Spleen (tissue), 11 donors: ENCODE data around the gene GAL3ST2. TPM values are rescaled to one million over a fixed set of nuclear protein-coding genes. Genes with fewer than 3 reads are reported as not detected.

Source experiments
- DNase-seq: peaks from one replicate; pipeline ENCODE4 v3.0.0-alpha.2; 2020
- H3K27ac ChIP-seq, 8 donors: fragments of 200-600 bp; sonication (generic) in 7 of 8; 1 replicate in 4 of 8; 2 replicates in 4 of 8; pipeline versions ENCODE4 v1.5.0 to v1.8.0; 2016 to 2021; ENCODE audit warnings: inconsistent platforms in 4 of 8, mild to moderate bottlenecking in 4 of 8, moderate library complexity in 1 of 8
- H3K27me3 ChIP-seq, 7 donors: fragments of 200-600 bp; sonication (generic) in 6 of 7; replicated peaks in 1 of 7; 1 replicate in 4 of 7; 2 replicates in 3 of 7; pipeline versions ENCODE4 v1.5.0 to v1.8.0; 2016 to 2021; ENCODE audit warnings: inconsistent platforms in 3 of 7, mild to moderate bottlenecking in 1 of 7
- H3K36me3 ChIP-seq, 6 donors: fragments of 200-600 bp; sonication (generic) in 5 of 6; 1 replicate in 4 of 6; 2 replicates in 2 of 6; pipeline versions ENCODE4 v1.5.0 to v1.8.0; 2016 to 2021; ENCODE audit warnings: inconsistent platforms in 2 of 6
- H3K4me1 ChIP-seq, 6 donors: fragments of 200-600 bp; sonication (generic) in 5 of 6; 1 replicate in 3 of 6; 2 replicates in 3 of 6; pipeline versions ENCODE4 v1.5.0 to v1.8.0; 2016 to 2021; ENCODE audit warnings: inconsistent platforms in 3 of 6
- H3K4me3 ChIP-seq, 8 donors: fragments of 200-600 bp; sonication (generic) in 7 of 8; 1 replicate in 4 of 8; 2 replicates in 4 of 8; pipeline versions ENCODE4 v1.5.0 to v1.8.0; 2016 to 2021; ENCODE audit warnings: inconsistent platforms in 4 of 8, mild to moderate bottlenecking in 4 of 8, moderate library complexity in 2 of 8
- H3K9me3 ChIP-seq, 8 donors: fragments of 200-600 bp; sonication (generic) in 7 of 8; 1 replicate in 4 of 8; 2 replicates in 4 of 8; pipeline versions ENCODE4 v1.5.0 to v1.8.0; 2016 to 2021; ENCODE audit warnings: inconsistent platforms in 4 of 8
- POLR2A ChIP-seq, 3 donors: fragments of 450-650 bp; IDR thresholded peaks; one replicate each; pipeline ENCODE4 v1.5.1; 2017; ENCODE audit warnings: antibody characterized with exemption in 3 of 3, mild to moderate bottlenecking in 1 of 3
- POLR2AphosphoS5 ChIP-seq, 3 donors: sonication (generic); formaldehyde crosslinking; IDR thresholded peaks; one replicate each; pipeline ENCODE4 v1.5.1; 2017; ENCODE audit warnings: antibody characterized with exemption in 3 of 3
- WGBS, 5 donors: extraction: QIAGEN DNeasy Blood & Tissue Kit in 3 of 5; methylation state at CpG; one replicate each; pipeline versions ENCODE4 v1.1.5 to v1.1.7; 2013 to 2018; 5-methylcytosine and 5-hydroxymethylcytosine counted together
- intact Hi-C: fragments of 100-400 bp; cut with DNase I; formaldehyde crosslinking; loops from one replicate; pipeline ENCODE4 v1.15.0; 2023; ENCODE audit warnings: low total_unique reads
- polyA plus RNA-seq, 3 donors: library from polyadenylated mRNA; stranded (reverse); fragments of 200-250 nt; gene quantifications; one replicate each; pipeline ENCODE4 v1.2.1, GENCODE V29; 2013
- total RNA-seq, 7 donors: library from RNA; depleted of rRNA in 3 of 7; stranded (reverse); fragments of >200 nt in 3 of 7; fragmentation: NEBNext Ultra II Directional in 4 of 7; extraction: Animal tissue kit (Norgen Biotek cat#: 25700) in 4 of 7; gene quantifications; one replicate each; pipeline versions ENCODE4 v1.1.0 to v1.2.1, GENCODE V29; 2016 to 2021
- TF ChIP-seq, protein P1 (sequence below), 11 experiments: fragments of 200-600 bp in 7 of 11; fragments of 450-650 bp in 4 of 11; sonication (generic) in 4 of 11; IDR thresholded peaks in 8 of 11; conservative IDR thresholded peaks in 3 of 11; 1 replicate in 7 of 11; 2 replicates in 4 of 11; pipeline versions ENCODE4 v1.4.0 to v1.8.0; 2016 to 2021; ENCODE audit warnings: antibody characterized with exemption in 11 of 11, inconsistent platforms in 4 of 11, mild to moderate bottlenecking in 1 of 11
- donor health status: healthy with polysubstance abuse.
- donor health status: DM: no; HTN: no; CAD: no; lungs with moderate emphysema.
- donor health status: DM: no; HTN: no; CAD: no.
- donor health status: Bipolar disorder and iron deficiency.
- donor health status: healthy.
- donor health status: DM: no; HTN: no; CAD: no.
- donor health status: DM: yes; HTN: yes; CAD: no.

GAL3ST2 gene
- total and polyA plus RNA-seq, 10 donors = 0.25 to 0.85 TPM; not detected in 8

DNA sequence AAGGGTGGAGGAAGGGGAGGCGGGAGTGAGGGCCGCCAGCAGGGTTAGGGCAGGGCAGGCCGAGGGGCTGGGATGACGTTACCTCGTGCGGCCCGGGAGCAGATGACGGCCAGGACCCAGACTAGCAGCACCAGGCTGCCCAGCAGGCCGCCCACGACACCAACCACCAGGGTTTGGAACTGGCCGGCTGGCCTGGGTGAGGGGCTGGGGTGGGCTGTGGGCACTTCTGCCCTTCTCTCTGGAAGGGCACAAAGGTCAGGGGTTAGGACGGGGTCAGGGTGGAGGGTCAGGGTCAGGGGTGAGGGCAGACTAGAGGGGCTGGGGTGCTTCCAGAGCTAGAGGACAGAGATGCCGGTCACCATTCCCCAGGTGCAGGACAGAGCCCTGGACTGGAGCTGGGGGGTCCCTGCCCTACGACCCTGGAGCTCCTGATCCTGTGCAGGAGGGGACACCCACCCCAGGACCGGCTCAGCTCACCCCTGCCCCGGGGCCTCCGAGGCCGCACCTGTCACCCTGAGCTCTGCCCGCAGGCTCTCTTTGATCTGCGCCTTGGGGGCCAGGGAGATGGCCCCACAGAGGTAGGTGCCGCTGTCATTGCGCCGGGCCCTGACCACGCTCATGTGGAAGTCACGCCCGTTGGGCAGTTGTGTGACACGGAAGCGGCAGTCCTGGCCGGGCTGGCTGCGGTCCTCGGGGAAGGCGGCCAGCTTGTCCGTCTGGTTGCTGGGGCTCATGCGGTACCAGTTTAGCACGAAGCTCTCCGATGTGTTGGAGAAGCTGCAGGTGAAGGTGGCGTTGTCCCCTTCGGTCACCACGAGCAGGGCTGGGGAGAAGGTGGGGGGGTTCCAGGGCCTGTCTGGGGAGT, 75.7 kb downstream of the GAL3ST2 start:
- WGBS, 5 donors = 90 to 95% (median 92%) methylated on average over 31 to 39 of the region's 39 CpGs
- intact Hi-C loops = no loop called here
- Histone ChIP-seq H3K9me3 (no peaks in the 10 kb centered on the region), H3K27me3 (peaks cover 0 to 37% (median 0%) of the 10 kb centered on the region in 7 donors), H3K4me1 (peaks cover 0 to 12% (median 1%) of the 10 kb centered on the region in 6 donors), H3K27ac (no peak overlapping the region), H3K36me3 (peaks cover 0 to 22% (median 0%) of the 10 kb centered on the region in 6 donors), H3K4me3 (no peak overlapping the region)
- peak; percentile 73 for DNase-seq
- TF ChIP-seq POLR2A (IDR thresholded peaks at IDR 0.05) = no peak

DNA sequence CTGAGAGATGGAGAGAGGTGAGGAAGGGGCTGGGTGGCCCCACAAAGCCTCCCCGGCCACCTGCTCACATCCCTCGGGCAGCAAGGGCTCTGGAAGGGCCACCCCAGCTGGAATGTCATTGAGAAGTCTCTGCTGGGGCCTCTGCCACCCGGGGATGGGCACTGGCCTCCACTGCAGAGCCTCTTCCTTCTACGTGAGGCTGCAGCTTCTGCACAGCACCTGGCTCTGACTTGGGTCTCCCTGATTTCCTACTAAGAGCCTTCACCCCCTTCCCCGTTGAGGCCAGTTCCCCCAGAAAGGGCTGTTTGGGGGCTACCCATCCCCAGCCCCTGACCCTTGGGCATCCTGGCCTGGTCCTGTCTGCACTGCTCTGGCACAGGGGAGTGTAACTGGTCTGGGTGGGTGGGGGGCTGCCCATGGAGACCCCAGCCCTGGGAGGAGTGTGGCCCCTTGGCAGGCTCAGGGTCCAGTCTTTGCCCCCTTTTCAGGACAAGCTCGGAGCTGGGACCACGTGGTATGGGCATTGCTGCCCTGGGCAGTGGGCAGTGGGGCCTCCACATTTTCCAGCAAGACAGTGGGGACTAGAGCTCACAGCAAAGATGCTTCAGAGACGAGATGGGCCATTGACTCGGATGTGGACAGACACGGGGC, 76.5 kb downstream of the GAL3ST2 start:
- peaks cover 0 to 12% (median 1%) of the 10 kb centered on the region in 6 donors for H3K4me1 ChIP-seq
- intact Hi-C loops = no loop called here
- DNase-seq = peak; percentile 68

More for the DNA sequence above, 76.5 kb downstream of the GAL3ST2 start:
- Histone ChIP-seq H3K27ac (no peak overlapping the region), H3K9me3 (no peaks in the 10 kb centered on the region), H3K27me3 (peaks cover 0 to 41% (median 0%) of the 10 kb centered on the region in 7 donors), H3K36me3 (peaks cover 0 to 22% (median 0%) of the 10 kb centered on the region in 6 donors), H3K4me3 (no peak overlapping the region)
- TF ChIP-seq POLR2A (IDR thresholded peaks at IDR 0.05) (no peak), POLR2AphosphoS5 (IDR thresholded peaks at IDR 0.05) (no peak)
- TF ChIP-seq, protein P1, sequence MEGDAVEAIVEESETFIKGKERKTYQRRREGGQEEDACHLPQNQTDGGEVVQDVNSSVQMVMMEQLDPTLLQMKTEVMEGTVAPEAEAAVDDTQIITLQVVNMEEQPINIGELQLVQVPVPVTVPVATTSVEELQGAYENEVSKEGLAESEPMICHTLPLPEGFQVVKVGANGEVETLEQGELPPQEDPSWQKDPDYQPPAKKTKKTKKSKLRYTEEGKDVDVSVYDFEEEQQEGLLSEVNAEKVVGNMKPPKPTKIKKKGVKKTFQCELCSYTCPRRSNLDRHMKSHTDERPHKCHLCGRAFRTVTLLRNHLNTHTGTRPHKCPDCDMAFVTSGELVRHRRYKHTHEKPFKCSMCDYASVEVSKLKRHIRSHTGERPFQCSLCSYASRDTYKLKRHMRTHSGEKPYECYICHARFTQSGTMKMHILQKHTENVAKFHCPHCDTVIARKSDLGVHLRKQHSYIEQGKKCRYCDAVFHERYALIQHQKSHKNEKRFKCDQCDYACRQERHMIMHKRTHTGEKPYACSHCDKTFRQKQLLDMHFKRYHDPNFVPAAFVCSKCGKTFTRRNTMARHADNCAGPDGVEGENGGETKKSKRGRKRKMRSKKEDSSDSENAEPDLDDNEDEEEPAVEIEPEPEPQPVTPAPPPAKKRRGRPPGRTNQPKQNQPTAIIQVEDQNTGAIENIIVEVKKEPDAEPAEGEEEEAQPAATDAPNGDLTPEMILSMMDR (IDR thresholded peaks at IDR 0.05 in 8 of 11, conservative IDR thresholded peaks at IDR 0.05 in 3 of 11) = no peak
- WGBS, 5 donors = 79 to 93% (median 86%) methylated on average over 5 to 10 of the region's 10 CpGs

Other genes with a start within 250 kb of the GAL3ST2 start
- gene BOK, start 218.1 kb upstream of the GAL3ST2 start, total RNA-seq = 10 to 100 TPM in 4 of 7 donors, 1 to 10 TPM in 3; 6.5 to 19.4 (median 13.0) TPM
- 1 to 10 TPM; 3.0 to 7.2 (median 4.5) TPM for gene BOK, start 218.1 kb upstream of the GAL3ST2 start, polyA plus RNA-seq
- 10 to 100 TPM; 23.5 to 31.5 (median 28.8) TPM for gene THAP4, start 139.7 kb upstream of the GAL3ST2 start, total RNA-seq
- gene THAP4, start 139.7 kb upstream of the GAL3ST2 start, polyA plus RNA-seq = 10 to 100 TPM; 21.0 to 27.7 (median 23.5) TPM
- 100 to 1,000 TPM in 3 of 7 donors, 10 to 100 TPM in 4; 80.0 to 114 (median 97.2) TPM for gene ATG4B, start 139.1 kb upstream of the GAL3ST2 start, total RNA-seq
- gene ATG4B, start 139.1 kb upstream of the GAL3ST2 start, polyA plus RNA-seq = 10 to 100 TPM; 31.1 to 74.5 (median 44.6) TPM
- 10 to 100 TPM; 14.0 to 27.9 (median 18.1) TPM for gene DTYMK, start 90.0 kb upstream of the GAL3ST2 start, total RNA-seq
- gene DTYMK, start 90.0 kb upstream of the GAL3ST2 start, polyA plus RNA-seq = 10 to 100 TPM; 19.3 to 38.9 (median 31.6) TPM
- gene ING5, start 74.8 kb upstream of the GAL3ST2 start, total RNA-seq = 10 to 100 TPM; 18.2 to 51.1 (median 37.9) TPM
- gene ING5, start 74.8 kb upstream of the GAL3ST2 start, polyA plus RNA-seq = 10 to 100 TPM; 32.6 to 36.4 (median 34.6) TPM
- gene D2HGDH, start 42.2 kb upstream of the GAL3ST2 start, total RNA-seq = 10 to 100 TPM; 18.8 to 51.5 (median 32.3) TPM
- gene D2HGDH, start 42.2 kb upstream of the GAL3ST2 start, polyA plus RNA-seq = 10 to 100 TPM; 20.8 to 69.8 (median 67.0) TPM
- gene NEU4, start 32.4 kb downstream of the GAL3ST2 start, total RNA-seq = 1 to 10 TPM in 2 of 7 donors, under 1 TPM in 2, not detected in 3; 0.32 to 1.9 (median 0.85) TPM
- gene NEU4, start 32.4 kb downstream of the GAL3ST2 start, polyA plus RNA-seq = under 1 TPM; 0.04 to 0.22 (median 0.08) TPM
- 1 to 10 TPM; 3.1 to 7.9 (median 5.4) TPM for gene PDCD1, start 82.1 kb downstream of the GAL3ST2 start, total RNA-seq
- gene PDCD1, start 82.1 kb downstream of the GAL3ST2 start, polyA plus RNA-seq = 1 to 10 TPM; 2.7 to 7.3 (median 5.2) TPM
- 1 to 10 TPM in 4 of 7 donors, under 1 TPM in 3; 0.34 to 2.2 (median 1.0) TPM for gene RTP5, start 92.9 kb downstream of the GAL3ST2 start, total RNA-seq
- gene RTP5, start 92.9 kb downstream of the GAL3ST2 start, polyA plus RNA-seq = under 1 TPM; 0.39 to 0.93 (median 0.49) TPM